Fibroblast of lung (primary cell): Measurements from ENCODE around the gene MBOAT1.

ENCODE experiments used
- EZH2 ChIP-seq: IDR thresholded peaks from 2 replicates; pipeline ENCODE4 v1.5.1; 2012; ENCODE audit warnings: low read length, control low read depth, mild to moderate bottlenecking; ENCODE audit errors: missing control alignments
- TF ChIP-seq, protein P1 (sequence below), 2 donors: IDR thresholded peaks in 1 of 2; conservative IDR thresholded peaks in 1 of 2; 1 replicate in 1 of 2; 2 replicates in 1 of 2; pipeline ENCODE4 v1.5.1; 2011 to 2012; ENCODE audit warnings: low read length in 2 of 2, control low read depth in 1 of 2, inconsistent platforms in 1 of 2, low read depth in 1 of 2, mild to moderate bottlenecking in 1 of 2

DNA sequence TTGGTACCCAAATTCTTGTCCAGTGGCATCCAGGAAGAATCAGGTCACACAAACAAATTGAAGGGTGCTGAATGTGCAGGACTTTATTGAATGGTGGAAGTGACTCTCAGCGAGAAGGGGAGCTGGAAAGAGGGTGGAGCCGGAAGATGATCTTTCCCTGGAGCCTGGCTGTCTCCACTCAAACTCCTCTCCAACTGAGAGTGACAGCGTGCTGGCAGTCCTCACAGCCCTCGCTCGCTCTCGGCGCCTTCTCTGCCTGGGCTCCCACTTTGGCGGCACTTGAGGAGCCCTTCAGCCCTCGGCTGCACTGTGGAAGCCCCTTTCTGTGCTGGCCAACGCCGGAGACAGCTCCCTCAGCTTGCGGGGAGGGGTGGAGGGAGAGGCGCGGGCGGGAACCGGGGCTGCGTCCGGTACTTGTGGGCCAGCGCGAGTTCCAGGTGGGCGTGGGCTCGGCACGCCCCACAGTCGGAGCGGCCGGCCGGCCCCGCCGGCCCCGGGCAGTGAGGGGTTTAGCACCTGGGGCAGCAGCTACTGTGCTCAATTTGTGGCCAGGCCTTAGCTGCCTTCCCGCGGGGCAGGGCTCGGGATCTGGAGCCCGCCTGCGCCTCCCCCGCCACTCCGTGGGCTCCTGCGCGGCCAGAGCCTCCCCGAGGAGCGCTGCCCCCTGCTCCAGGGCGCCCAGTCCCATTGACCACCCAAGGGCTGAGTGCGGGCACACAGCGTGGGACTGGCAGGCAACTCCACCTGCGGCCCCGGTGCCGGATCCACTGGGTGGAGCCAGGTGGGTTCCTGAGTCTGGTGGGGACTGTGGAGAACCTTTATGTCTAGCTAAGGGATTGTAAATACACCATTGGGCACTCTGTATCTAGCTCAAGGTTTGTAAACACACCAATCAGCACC lies 26.7 kb upstream of the MBOAT1 start:
- TF ChIP-seq, protein P1, sequence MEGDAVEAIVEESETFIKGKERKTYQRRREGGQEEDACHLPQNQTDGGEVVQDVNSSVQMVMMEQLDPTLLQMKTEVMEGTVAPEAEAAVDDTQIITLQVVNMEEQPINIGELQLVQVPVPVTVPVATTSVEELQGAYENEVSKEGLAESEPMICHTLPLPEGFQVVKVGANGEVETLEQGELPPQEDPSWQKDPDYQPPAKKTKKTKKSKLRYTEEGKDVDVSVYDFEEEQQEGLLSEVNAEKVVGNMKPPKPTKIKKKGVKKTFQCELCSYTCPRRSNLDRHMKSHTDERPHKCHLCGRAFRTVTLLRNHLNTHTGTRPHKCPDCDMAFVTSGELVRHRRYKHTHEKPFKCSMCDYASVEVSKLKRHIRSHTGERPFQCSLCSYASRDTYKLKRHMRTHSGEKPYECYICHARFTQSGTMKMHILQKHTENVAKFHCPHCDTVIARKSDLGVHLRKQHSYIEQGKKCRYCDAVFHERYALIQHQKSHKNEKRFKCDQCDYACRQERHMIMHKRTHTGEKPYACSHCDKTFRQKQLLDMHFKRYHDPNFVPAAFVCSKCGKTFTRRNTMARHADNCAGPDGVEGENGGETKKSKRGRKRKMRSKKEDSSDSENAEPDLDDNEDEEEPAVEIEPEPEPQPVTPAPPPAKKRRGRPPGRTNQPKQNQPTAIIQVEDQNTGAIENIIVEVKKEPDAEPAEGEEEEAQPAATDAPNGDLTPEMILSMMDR (conservative IDR thresholded peaks at IDR 0.05 in 1 of 2, IDR thresholded peaks at IDR 0.05 in 1 of 2; ENCODE audit: low read depth in 1 of 2, low read length in 2 of 2): no peak
- TF ChIP-seq EZH2: no peak
